Adipose tissue (tissue), 3 donors: ENCODE measurements around the gene CCDC192. TPM values are rescaled to one million over a fixed set of nuclear protein-coding genes. Genes with fewer than 3 reads are reported as not detected.

Experiments
- H3K27ac ChIP-seq: one replicate; pipeline ENCODE4 v1.5.1; 2013; ENCODE audit warnings: low read depth, low read length
- WGBS, 3 donors: extraction: QIAGEN DNeasy Blood & Tissue Kit; methylation state at CpG; one replicate each; pipeline ENCODE4 v1.1.7; 2013; 5-methylcytosine and 5-hydroxymethylcytosine counted together
- polyA plus RNA-seq, 3 donors: library from polyadenylated mRNA; stranded (reverse); fragments of 200-250 nt; gene quantifications; one replicate each; pipeline ENCODE4 v1.2.3, GENCODE V29; 2013
- donor health status: healthy with polysubstance abuse.
- donor health status: Bipolar disorder and iron deficiency.
- donor health status: healthy.

The CCDC192 gene
- polyA plus RNA-seq, 3 donors: 0.07 to 0.79 TPM; not detected in 1

GRCh38 chr5:127892467-127893207, 189.4 kb downstream of the CCDC192 start:
- WGBS, 3 donors: 31 to 42% (median 35%) methylated on average over 6 of the region's 6 CpGs
- no peak overlapping the region for H3K27ac ChIP-seq

GRCh38 chr5:127893232-127893631, 190.0 kb downstream of the CCDC192 start:
- WGBS, 3 donors: 78 to 85% (median 81%) methylated on average over 2 of the region's 2 CpGs
- no peak overlapping the region for H3K27ac ChIP-seq

- WGBS, 3 donors: 91 to 97% (median 95%) methylated on average over 5 of the region's 5 CpGs
- H3K27ac ChIP-seq: no peak overlapping the region
Observed at GRCh38 chr5:127894461-127894860, 191.3 kb downstream of the CCDC192 start.

GRCh38 chr5:127898551-127899213, 195.5 kb downstream of the CCDC192 start:
- H3K27ac ChIP-seq: no peak overlapping the region
- 86 to 95% (median 91%) methylated on average over 4 of the region's 4 CpGs for WGBS, 3 donors

- H3K27ac ChIP-seq: no peak overlapping the region
- WGBS, 3 donors: 41 to 69% (median 62%) methylated on average over 2 of the region's 2 CpGs
Observed at GRCh38 chr5:127899214-127899610, 196.0 kb downstream of the CCDC192 start.

- WGBS, 3 donors: 87 to 95% (median 87%) methylated on average over 2 of the region's 2 CpGs
- no peak overlapping the region for H3K27ac ChIP-seq
Observed at GRCh38 chr5:127906562-127907204, 203.5 kb downstream of the CCDC192 start.

GRCh38 chr5:127907907-127908306, 204.7 kb downstream of the CCDC192 start:
- WGBS, 3 donors: 73 to 83% (median 79%) methylated on average over 2 of the region's 2 CpGs
- no peak overlapping the region for H3K27ac ChIP-seq

- no peak overlapping the region for H3K27ac ChIP-seq
- 39 to 40% (median 39%) methylated on average over 3 of the region's 3 CpGs for WGBS, 3 donors
Observed at GRCh38 chr5:127909066-127909465, 205.9 kb downstream of the CCDC192 start.

- H3K27ac ChIP-seq: no peak overlapping the region
- WGBS, 3 donors: 26 to 62% (median 54%) methylated on average over 1 of the region's 1 CpG
Observed at GRCh38 chr5:127909821-127910220, 206.6 kb downstream of the CCDC192 start.

- no peak overlapping the region for H3K27ac ChIP-seq
- WGBS, 3 donors: 82 to 91% (median 89%) methylated on average over 2 of the region's 2 CpGs
Observed at GRCh38 chr5:127910307-127910956, 207.2 kb downstream of the CCDC192 start.

- H3K27ac ChIP-seq: no peak overlapping the region
- 90 to 97% (median 96%) methylated on average over 2 of the region's 2 CpGs for WGBS, 3 donors
Observed at GRCh38 chr5:127911619-127912018, 208.4 kb downstream of the CCDC192 start.

- WGBS, 3 donors: 87 to 91% (median 90%) methylated on average over 3 of the region's 3 CpGs
- no peak overlapping the region for H3K27ac ChIP-seq
Observed at GRCh38 chr5:127912411-127912810, 209.2 kb downstream of the CCDC192 start.

GRCh38 chr5:127916885-127917573, 213.8 kb downstream of the CCDC192 start:
- no peak overlapping the region for H3K27ac ChIP-seq
- WGBS, 3 donors: 32 to 64% (median 58%) methylated on average over 3 of the region's 3 CpGs

- H3K27ac ChIP-seq: no peak overlapping the region
- WGBS, 3 donors: 73 to 87% (median 87%) methylated on average over 5 of the region's 5 CpGs
Observed at GRCh38 chr5:127919006-127919796, 216.0 kb downstream of the CCDC192 start.

- no peak overlapping the region for H3K27ac ChIP-seq
Observed at GRCh38 chr5:127919818-127920217, 216.6 kb downstream of the CCDC192 start.

GRCh38 chr5:127920936-127921335, 217.7 kb downstream of the CCDC192 start:
- H3K27ac ChIP-seq: no peak overlapping the region

GRCh38 chr5:127922603-127923002, 219.4 kb downstream of the CCDC192 start:
- 84 to 89% (median 87%) methylated on average over 2 of the region's 2 CpGs for WGBS, 3 donors

More at GRCh38 chr5:127922603-127923002, 219.4 kb downstream of the CCDC192 start:
- H3K27ac ChIP-seq: no peak overlapping the region
